Lower lobe of right lung (tissue), 2 donors: Measurements from ENCODE around the gene BABAM2. TPM values are rescaled to one million over a fixed set of nuclear protein-coding genes. Genes with fewer than 3 reads are reported as not detected.

Experiments
- ATAC-seq, 2 donors: fragments of 200-7000 bp; cut with Tn5 transposase; one replicate each; pipeline ENCODE4 v1.9.1; 2020 to 2022; ENCODE audit warnings: mild to moderate bottlenecking in 2 of 2, moderate library complexity in 2 of 2
- DNase-seq: peaks from one replicate; pipeline ENCODE4 v3.0.0-alpha.2; 2020
- H3K27ac ChIP-seq: fragments of 200-600 bp; one replicate; pipeline ENCODE4 v1.8.0; 2022
- H3K27me3 ChIP-seq: fragments of 200-600 bp; one replicate; pipeline ENCODE4 v1.8.0; 2022; ENCODE audit warnings: low read depth
- H3K36me3 ChIP-seq: fragments of 200-600 bp; one replicate; pipeline ENCODE4 v1.8.0; 2022; ENCODE audit warnings: mild to moderate bottlenecking
- H3K4me1 ChIP-seq: fragments of 200-600 bp; one replicate; pipeline ENCODE4 v1.8.0; 2022
- H3K4me3 ChIP-seq: fragments of 200-600 bp; one replicate; pipeline ENCODE4 v1.8.0; 2022; ENCODE audit warnings: mild to moderate bottlenecking
- H3K9me3 ChIP-seq: fragments of 200-600 bp; one replicate; pipeline ENCODE4 v1.8.0; 2022
- CTCF ChIP-seq: fragments of 200-600 bp; IDR thresholded peaks from one replicate; pipeline ENCODE4 v1.8.0; 2022; ENCODE audit warnings: antibody characterized with exemption, mild to moderate bottlenecking
- intact Hi-C: fragments of 100-400 bp; cut with DNase I; formaldehyde crosslinking; loops from one replicate; pipeline ENCODE4 v1.11.0; 2022
- total RNA-seq: library from RNA; stranded (reverse); fragmentation: NEBNext Ultra II Directional; extraction: Animal tissue kit (Norgen Biotek cat#: 25700); gene quantifications from one replicate; pipeline ENCODE4 v1.2.1, GENCODE V29; 2021
- donor health status: DM: no; HTN: yes; CAD: no; lungs with severe emphysema.

Gene BABAM2
- total RNA-seq, 1 donor from 2014 or later, result 39.5 TPM

DNA sequence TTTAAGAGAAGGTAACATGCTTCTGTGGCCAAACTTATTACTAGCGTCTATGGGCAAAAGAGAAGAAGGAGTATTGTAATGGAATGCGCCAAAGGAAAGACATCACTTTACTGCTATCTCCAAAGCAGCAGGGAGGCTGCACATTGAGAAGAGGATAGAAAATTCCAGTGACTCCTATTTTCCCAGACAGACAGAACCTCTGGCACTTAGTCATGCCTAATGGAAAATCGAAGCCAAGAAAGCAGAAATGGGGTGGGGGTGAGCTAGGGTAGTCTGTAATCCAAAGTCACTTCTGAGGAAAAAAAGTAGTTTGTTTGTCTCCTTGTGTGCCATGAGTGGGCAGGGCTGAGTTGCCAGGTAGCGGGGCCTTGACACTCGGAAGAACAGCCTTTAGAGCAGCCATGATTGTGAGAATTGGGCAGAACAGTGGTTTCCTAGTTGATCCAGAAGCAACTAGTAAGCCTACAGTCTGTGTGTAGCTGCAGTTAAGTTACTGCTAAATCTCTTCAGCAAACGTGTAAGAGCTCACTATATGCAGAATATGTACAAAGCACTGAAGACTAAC is 422.8 kb downstream of the BABAM2 start:
- ATAC-seq (no peak), DNase-seq (no peak)
- no peaks in the 10 kb centered on the region for H3K4me1 ChIP-seq
- intact Hi-C loops, result no loop called here
- H3K36me3 ChIP-seq, result peaks cover 5% of the 10 kb centered on the region
- H3K27ac ChIP-seq, result no peak overlapping the region
- H3K27me3 ChIP-seq, result no peaks in the 10 kb centered on the region
- no peak for TF ChIP-seq CTCF
- no peaks in the 10 kb centered on the region for H3K9me3 ChIP-seq
- H3K4me3 ChIP-seq, result no peak overlapping the region

DNA sequence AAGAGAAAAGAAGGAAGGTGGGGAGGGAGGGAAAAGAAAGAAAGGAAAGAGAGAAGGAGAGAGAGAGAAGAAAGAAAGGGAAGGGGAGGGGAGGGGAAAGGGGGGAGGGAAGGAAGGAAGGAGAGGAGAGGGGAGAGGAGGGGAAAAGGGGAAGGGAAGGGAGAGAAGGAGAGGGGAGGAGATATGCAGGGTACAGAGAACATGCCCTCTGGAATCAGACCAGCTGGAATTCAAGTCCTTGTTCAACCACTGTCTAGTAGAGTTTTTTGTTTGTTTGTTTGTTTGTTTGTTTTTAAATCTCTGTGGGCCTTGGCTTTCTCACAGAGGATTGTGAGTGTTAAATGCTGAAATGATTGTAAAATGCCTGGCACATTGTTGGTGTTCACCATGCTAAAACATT is 424.4 kb downstream of the BABAM2 start:
- intact Hi-C loops, result no loop called here
- no peak for TF ChIP-seq CTCF

GRCh38 chr2:28316546-28317335 is 426.2 kb downstream of the BABAM2 start:
- TF ChIP-seq CTCF, result no peak
- intact Hi-C loops, result no loop called here
- H3K4me1 ChIP-seq, result no peaks in the 10 kb centered on the region
- H3K9me3 ChIP-seq, result no peaks in the 10 kb centered on the region
- no peaks in the 10 kb centered on the region for H3K36me3 ChIP-seq
- no peak for ATAC-seq
- no peak overlapping the region for H3K4me3 ChIP-seq
- H3K27me3 ChIP-seq, result no peaks in the 10 kb centered on the region
- no peak for DNase-seq
- H3K27ac ChIP-seq, result no peak overlapping the region

More for the DNA sequence above, 424.4 kb downstream of the BABAM2 start:
- Histone ChIP-seq H3K9me3 (no peaks in the 10 kb centered on the region), H3K27me3 (no peaks in the 10 kb centered on the region), H3K4me3 (no peak overlapping the region), H3K27ac (no peak overlapping the region), H3K36me3 (peaks cover 5% of the 10 kb centered on the region), H3K4me1 (no peaks in the 10 kb centered on the region)
- ATAC-seq (no peak), DNase-seq (no peak)

- Histone ChIP-seq H3K27ac (no peak overlapping the region), H3K4me1 (no peaks in the 10 kb centered on the region), H3K27me3 (no peaks in the 10 kb centered on the region), H3K4me3 (no peak overlapping the region), H3K9me3 (no peaks in the 10 kb centered on the region), H3K36me3 (no peaks in the 10 kb centered on the region)
- ATAC-seq (no peak), DNase-seq (no peak)
- intact Hi-C loops, result no loop called here
- TF ChIP-seq CTCF, result no peak
Observed at GRCh38 chr2:28317390-28317789, 426.9 kb downstream of the BABAM2 start.

GRCh38 chr2:28318023-28318422 is 427.5 kb downstream of the BABAM2 start:
- H3K36me3 ChIP-seq, result no peaks in the 10 kb centered on the region
- no peaks in the 10 kb centered on the region for H3K9me3 ChIP-seq
- DNase-seq (no peak), ATAC-seq (no peak)
- H3K4me1 ChIP-seq, result no peaks in the 10 kb centered on the region
- H3K4me3 ChIP-seq, result no peak overlapping the region
- intact Hi-C loops, result no loop called here
- no peaks in the 10 kb centered on the region for H3K27me3 ChIP-seq
- no peak for TF ChIP-seq CTCF
- H3K27ac ChIP-seq, result no peak overlapping the region
